IMR-90 (cell line): ENCODE measurements around the gene SLBP. TPM values are rescaled to one million over a fixed set of nuclear protein-coding genes. Genes with fewer than 3 reads are reported as not detected.

ENCODE experiments used
- ATAC-seq: fragments of 200-7000 bp; cut with Tn5 transposase; 2 replicates; pipeline ENCODE4 v1.9.1; 2020; ENCODE audit warnings: low read depth, mild to moderate bottlenecking, moderate library complexity
- BruUV-seq: library from RNA; stranded (reverse); fragments of 400-500 nt; replicated peaks from 2 replicates; lab custom pipeline; 2021; lab: Mats Ljungman, UMichigan
- CTCF ChIA-PET: fragments of 300-600 bp; formaldehyde crosslinking; extraction: SDS; loops from one replicate; lab custom pipeline; 2021; ENCODE audit warnings: antibody characterized with exemption; lab: Yijun Ruan, JAX
- POLR2A ChIA-PET: fragments of 300-600 bp; sonication (Branson Sonifier 250); formaldehyde crosslinking; loops from one replicate; lab custom pipeline; 2022; ENCODE audit warnings: antibody characterized with exemption; ENCODE audit not compliant: unreplicated experiment; lab: Charles Lee
- DNase-seq: peaks from one replicate; pipeline ENCODE4 v3.0.0; 2013
- H2AFZ ChIP-seq: replicated peaks from 2 replicates; pipeline ENCODE3; 2013; ENCODE audit warnings: low read length, mild to moderate bottlenecking; ENCODE audit not compliant: poor library complexity
- H2AK5ac ChIP-seq: 2 replicates; pipeline ENCODE4 v1.6.1; 2013; ENCODE audit warnings: low read depth, low read length, inconsistent platforms
- H2AK9ac ChIP-seq: replicated peaks from 2 replicates; pipeline ENCODE3; 2013; ENCODE audit warnings: mild to moderate bottlenecking, low read depth, low read length, moderate library complexity; ENCODE audit not compliant: poor library complexity
- H2BK120ac ChIP-seq: 2 replicates; pipeline ENCODE4 v1.6.1; 2013; ENCODE audit warnings: low read depth, low read length, inconsistent platforms
- H2BK15ac ChIP-seq: 3 replicates; pipeline ENCODE4 v1.6.1; 2013; ENCODE audit warnings: low read depth, low read length, inconsistent platforms
- H2BK20ac ChIP-seq: 2 replicates; pipeline ENCODE4 v1.6.1; 2013; ENCODE audit warnings: low read depth, mild to moderate bottlenecking, inconsistent platforms, low read length, moderate library complexity
- H2BK5ac ChIP-seq: 2 replicates; pipeline ENCODE4 v1.6.1; 2013; ENCODE audit warnings: mild to moderate bottlenecking, low read depth, low read length, inconsistent platforms; ENCODE audit not compliant: poor library complexity, severe bottlenecking
- H3K14ac ChIP-seq: replicated peaks from 2 replicates; pipeline ENCODE4 v1.6.1; 2013; ENCODE audit warnings: low read depth, low read length, inconsistent platforms
- H3K18ac ChIP-seq: 2 replicates; pipeline ENCODE4 v1.6.1; 2013; ENCODE audit warnings: low read depth, low read length, control low read depth
- H3K23ac ChIP-seq: 2 replicates; pipeline ENCODE4 v1.6.1; 2013; ENCODE audit warnings: low read depth, low read length, inconsistent platforms
- H3K27ac ChIP-seq: 2 replicates; pipeline ENCODE4 v1.5.1; 2013; ENCODE audit warnings: mild to moderate bottlenecking, control low read depth, low read length; ENCODE audit not compliant: insufficient read depth
- H3K27me3 ChIP-seq: 2 replicates; pipeline ENCODE4 v1.6.1; 2013; ENCODE audit warnings: low read length; ENCODE audit not compliant: control insufficient read depth, insufficient read depth
- H3K36me3 ChIP-seq: 2 replicates; pipeline ENCODE4 v1.6.1; 2013; ENCODE audit warnings: low read length, mixed read lengths; ENCODE audit not compliant: control insufficient read depth, insufficient read depth
- H3K4ac ChIP-seq: 2 replicates; pipeline ENCODE4 v1.6.1; 2013; ENCODE audit warnings: low read depth, low read length, inconsistent platforms
- H3K4me1 ChIP-seq: 2 replicates; pipeline ENCODE4 v1.6.1; 2013; ENCODE audit warnings: low read length, mixed read lengths; ENCODE audit not compliant: control insufficient read depth, insufficient read depth
- H3K4me2 ChIP-seq: 2 replicates; pipeline ENCODE4 v1.6.1; 2013; ENCODE audit warnings: low read depth, mild to moderate bottlenecking, control low read depth, low read length, moderate library complexity
- H3K4me3 ChIP-seq: 2 replicates; pipeline ENCODE4 v1.5.1; 2013; ENCODE audit warnings: low read depth, mild to moderate bottlenecking, control low read depth, low read length, moderate library complexity; ENCODE audit not compliant: insufficient read depth
- H3K56ac ChIP-seq: 2 replicates; pipeline ENCODE4 v1.6.1; 2013; ENCODE audit warnings: low read length, inconsistent platforms; ENCODE audit not compliant: insufficient read depth; ENCODE audit errors: extremely low read depth
- H3K79me1 ChIP-seq, 2 experiments: 2 replicates each; pipeline ENCODE4 v1.6.1; 2013; ENCODE audit warnings: low read length in 2 of 2, inconsistent platforms in 1 of 2, low read depth in 1 of 2
- H3K9ac ChIP-seq: 2 replicates; pipeline ENCODE4 v1.6.1; 2013; ENCODE audit warnings: low read depth, low read length, control low read depth
- H3K9me1 ChIP-seq: 2 replicates; pipeline ENCODE4 v1.6.1; 2013; ENCODE audit warnings: low read length, inconsistent platforms; ENCODE audit not compliant: insufficient read depth
- H3K9me3 ChIP-seq: 2 replicates; pipeline ENCODE4 v1.6.1; 2013; ENCODE audit warnings: low read length; ENCODE audit not compliant: control insufficient read depth, insufficient read depth
- H4K20me1 ChIP-seq: 2 replicates; pipeline ENCODE4 v1.6.1; 2013; ENCODE audit warnings: low read length, inconsistent platforms; ENCODE audit not compliant: insufficient read depth
- H4K5ac ChIP-seq: 2 replicates; pipeline ENCODE4 v1.6.1; 2013; ENCODE audit warnings: mild to moderate bottlenecking, low read depth, low read length, control low read depth
- H4K8ac ChIP-seq, 2 experiments: 2 replicates each; pipeline ENCODE4 v1.6.1; 2013; ENCODE audit warnings: low read depth in 2 of 2, low read length in 2 of 2, control low read depth in 1 of 2, inconsistent platforms in 1 of 2
- H4K91ac ChIP-seq: 2 replicates; pipeline ENCODE4 v1.6.1; 2013; ENCODE audit warnings: low read depth, low read length, inconsistent platforms; ENCODE audit not compliant: insufficient read depth
- CHD1 ChIP-seq: IDR thresholded peaks from 2 replicates; pipeline ENCODE4 v1.6.1; 2012; ENCODE audit warnings: low read depth, low read length, improper control_type of control experiment
- MAZ ChIP-seq: IDR thresholded peaks from 2 replicates; pipeline ENCODE4 v1.6.1; 2012; ENCODE audit warnings: low read depth, mild to moderate bottlenecking, low read length, improper control_type of control experiment, moderate library complexity, borderline replicate concordance
- MXI1 ChIP-seq: IDR thresholded peaks from 2 replicates; pipeline ENCODE4 v1.6.1; 2012; ENCODE audit warnings: low read depth, mild to moderate bottlenecking, low read length, moderate library complexity, borderline replicate concordance
- NFE2L2 ChIP-seq: fragments of 150-350 bp; IDR thresholded peaks from 2 replicates; pipeline ENCODE4 v1.6.1; 2016; ENCODE audit warnings: low read depth, mild to moderate bottlenecking, low read length
- WGBS, 2 experiments: methylation state at CpG; one replicate each; pipeline versions ENCODE4 v1.1.5 to v1.1.7; 2013; ENCODE audit warnings: missing lambda C conversion rate in 2 of 2; ENCODE audit not compliant: insufficient read length in 1 of 2; ENCODE audit errors: extremely low coverage in 2 of 2; 5-methylcytosine and 5-hydroxymethylcytosine counted together
- dilution Hi-C: fragments of 300-500 bp; cut with HindIII; formaldehyde crosslinking; loops from one replicate; pipeline ENCODE4 v1.14.3; 2018; ENCODE audit warnings: low sequenced_read_pairs; ENCODE audit not compliant: unreplicated experiment
- in situ Hi-C: fragments of 300-500 bp; cut with MboI; formaldehyde crosslinking; loops from 3 replicates; pipeline ENCODE4 v1.14.3; 2019; ENCODE audit warnings: low sequenced_read_pairs, inconsistent platforms, mixed read lengths
- intact Hi-C: fragments of 100-400 bp; cut with micrococcal nuclease; formaldehyde crosslinking; loops from 2 replicates; pipeline ENCODE4 v1.10.0; 2022
- polyA plus RNA-seq, 3 experiments: library from polyadenylated mRNA; depleted of rRNA; stranded (reverse); fragments of >200 nt; gene quantifications; 2 replicates each; pipeline ENCODE4 v1.2.3, GENCODE V29; 2012; ENCODE audit warnings: low replicate concordance in 1 of 3
- total RNA-seq: library from RNA; depleted of rRNA; stranded (reverse); fragments of >200 nt; gene quantifications from 2 replicates; pipeline ENCODE4 v1.2.3, GENCODE V29; 2012
- TF ChIP-seq, protein P1 (sequence below): conservative IDR thresholded peaks from 2 replicates; pipeline ENCODE4 v1.5.1; 2012; ENCODE audit warnings: mild to moderate bottlenecking, low read depth, low read length, improper control_type of control experiment

The SLBP gene
- total and polyA plus RNA-seq, 2 of the 4 experiments (the other 2 are of a cell fraction) = 64.9 to 66.1 TPM

DNA sequence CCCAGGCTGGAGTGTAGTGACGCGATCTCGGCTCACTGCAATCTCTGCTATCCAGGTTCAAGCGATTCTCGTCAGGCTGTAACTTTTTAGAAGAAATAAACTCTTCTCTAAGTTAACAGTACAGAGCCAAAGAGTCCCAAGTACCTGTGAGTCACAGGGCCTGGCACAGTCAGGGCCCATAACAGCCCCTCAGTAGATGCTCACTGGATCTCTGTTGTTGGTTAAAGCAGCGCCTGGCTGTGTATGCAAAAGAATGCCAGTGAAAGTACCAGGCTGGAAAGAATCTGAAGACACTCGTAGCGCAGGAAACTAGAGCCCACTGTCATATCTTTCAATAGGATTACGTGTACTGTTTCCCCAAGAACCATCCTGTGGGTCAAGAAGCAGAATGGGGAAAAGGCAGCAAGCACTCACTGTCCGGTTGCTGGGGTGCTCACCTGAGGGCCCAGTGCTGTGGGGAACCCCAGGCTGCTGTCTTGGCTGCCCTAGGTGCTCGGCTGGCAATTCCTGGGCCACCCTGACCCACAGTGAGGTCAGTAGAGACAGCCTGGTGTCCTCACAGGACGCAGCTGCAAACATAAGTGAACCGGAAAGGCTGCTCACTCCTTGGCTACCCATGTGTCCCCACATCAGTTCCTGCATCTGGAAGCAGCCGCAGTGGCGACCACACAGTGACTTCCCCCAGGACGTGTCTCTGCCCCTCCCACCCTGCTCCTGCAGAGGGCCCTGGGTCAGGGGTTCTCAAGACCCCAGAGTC lies 3.1 kb upstream of the SLBP start:
- Histone ChIP-seq H4K8ac (no peak overlapping the region), H3K27ac (no peak overlapping the region), H3K4me3 (no peak overlapping the region), H2BK5ac (no peak overlapping the region), H2BK120ac (no peak overlapping the region), H2BK15ac (no peak overlapping the region), H3K9me1 (peaks cover 6% of the 10 kb centered on the region; the same call in 1 of the 2 replicates), H3K9me3 (no peaks in the 10 kb centered on the region), H3K36me3 (peaks cover 12% of the 10 kb centered on the region), H3K14ac (no peak overlapping the region), H4K20me1 (peaks cover 21% of the 10 kb centered on the region), H3K9ac (no peak overlapping the region), H2BK20ac (no peak overlapping the region), H3K18ac (no peak overlapping the region), H2AFZ (no peak overlapping the region), H3K23ac (no peak overlapping the region), H3K79me1 (peaks cover 25 to 84% of the 10 kb centered on the region in 2 experiments), H3K56ac (no peak overlapping the region), H3K4me1 (peaks cover 9% of the 10 kb centered on the region), H3K27me3 (no peaks in the 10 kb centered on the region), H4K91ac (no peak overlapping the region), H2AK9ac (peak overlapping the region; percentile 9), H3K4ac (no peak overlapping the region), H2AK5ac (no peak overlapping the region), H4K5ac (no peak overlapping the region), H3K4me2 (no peak overlapping the region)
- dilution Hi-C loops (no loop called here), intact Hi-C loops (no loop called here), in situ Hi-C loops (no loop called here)
- no peak for DNase-seq
- TF ChIP-seq NFE2L2 (no peak), MAZ (no peak), MXI1 (no peak), CHD1 (no peak)
- TF ChIP-seq, protein P1, sequence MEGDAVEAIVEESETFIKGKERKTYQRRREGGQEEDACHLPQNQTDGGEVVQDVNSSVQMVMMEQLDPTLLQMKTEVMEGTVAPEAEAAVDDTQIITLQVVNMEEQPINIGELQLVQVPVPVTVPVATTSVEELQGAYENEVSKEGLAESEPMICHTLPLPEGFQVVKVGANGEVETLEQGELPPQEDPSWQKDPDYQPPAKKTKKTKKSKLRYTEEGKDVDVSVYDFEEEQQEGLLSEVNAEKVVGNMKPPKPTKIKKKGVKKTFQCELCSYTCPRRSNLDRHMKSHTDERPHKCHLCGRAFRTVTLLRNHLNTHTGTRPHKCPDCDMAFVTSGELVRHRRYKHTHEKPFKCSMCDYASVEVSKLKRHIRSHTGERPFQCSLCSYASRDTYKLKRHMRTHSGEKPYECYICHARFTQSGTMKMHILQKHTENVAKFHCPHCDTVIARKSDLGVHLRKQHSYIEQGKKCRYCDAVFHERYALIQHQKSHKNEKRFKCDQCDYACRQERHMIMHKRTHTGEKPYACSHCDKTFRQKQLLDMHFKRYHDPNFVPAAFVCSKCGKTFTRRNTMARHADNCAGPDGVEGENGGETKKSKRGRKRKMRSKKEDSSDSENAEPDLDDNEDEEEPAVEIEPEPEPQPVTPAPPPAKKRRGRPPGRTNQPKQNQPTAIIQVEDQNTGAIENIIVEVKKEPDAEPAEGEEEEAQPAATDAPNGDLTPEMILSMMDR = no peak
- WGBS, 2 experiments = 79% methylated on average over 10 of the region's 16 CpGs; no CpG with 5 or more reads in 1 of the 2 experiments
- CTCF ChIA-PET = no interaction called here
- POLR2A ChIA-PET = no interaction called here
- ATAC-seq = no peak
- BruUV-seq = no TSS peak
